ENCODE measurements around the gene ALG9. TPM values are rescaled to one million over a fixed set of nuclear protein-coding genes. Genes with fewer than 3 reads are reported as not detected.
"Not testable (repeated sequence)": the region's sequence is repeated elsewhere in the genome, so short reads cannot be mapped to it uniquely, and the experiment has no call there.

The ALG9 gene
- total RNA-seq, 4 donors from 2014 or later, result 26.2 to 74.3 (median 31.4) TPM

DNA sequence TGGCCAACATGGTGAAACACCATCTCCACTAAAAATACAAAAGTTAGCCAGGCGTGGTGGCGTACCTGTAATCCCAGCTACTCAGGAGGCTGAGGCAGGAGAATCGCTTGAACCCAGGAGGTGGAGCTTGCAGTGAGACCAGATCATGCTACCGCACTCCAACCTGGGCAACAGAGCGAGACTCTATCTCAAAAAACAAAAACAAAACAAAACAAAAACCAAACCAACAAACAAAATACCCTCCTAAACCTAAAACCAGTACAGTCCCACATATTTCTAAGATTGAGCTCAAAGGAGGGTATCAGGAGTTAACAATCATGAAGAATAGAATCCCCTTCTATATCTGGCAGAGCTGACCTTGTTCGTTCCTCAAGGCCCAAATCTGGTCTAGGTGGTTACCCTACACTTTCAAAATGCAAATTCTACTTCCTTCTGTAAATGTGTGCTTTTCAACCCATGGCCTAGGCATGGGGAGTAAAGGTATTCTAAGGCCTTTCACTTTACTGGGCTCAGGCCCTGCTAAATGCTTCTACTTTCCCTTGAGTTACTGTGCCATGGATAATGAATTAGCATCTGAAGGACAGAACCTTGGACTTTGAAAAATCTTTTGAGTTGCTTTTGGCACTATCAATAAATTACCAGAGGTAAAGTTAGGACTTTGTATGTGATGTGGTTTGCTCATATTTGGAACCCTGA, 94.8 kb downstream of the ALG9 start:
- Histone ChIP-seq H3K27me3 (no peaks in the 10 kb centered on the region), H3K4me1 (peaks cover 2% of the 10 kb centered on the region), H3K36me3 (no peaks in the 10 kb centered on the region), H3K4me3 (no peak overlapping the region), H3K9me3 (no peaks in the 10 kb centered on the region), H3K27ac (no peak overlapping the region)
- TF ChIP-seq POLR2A (IDR thresholded peaks at IDR 0.05), result no peak
- TF ChIP-seq, protein P1, sequence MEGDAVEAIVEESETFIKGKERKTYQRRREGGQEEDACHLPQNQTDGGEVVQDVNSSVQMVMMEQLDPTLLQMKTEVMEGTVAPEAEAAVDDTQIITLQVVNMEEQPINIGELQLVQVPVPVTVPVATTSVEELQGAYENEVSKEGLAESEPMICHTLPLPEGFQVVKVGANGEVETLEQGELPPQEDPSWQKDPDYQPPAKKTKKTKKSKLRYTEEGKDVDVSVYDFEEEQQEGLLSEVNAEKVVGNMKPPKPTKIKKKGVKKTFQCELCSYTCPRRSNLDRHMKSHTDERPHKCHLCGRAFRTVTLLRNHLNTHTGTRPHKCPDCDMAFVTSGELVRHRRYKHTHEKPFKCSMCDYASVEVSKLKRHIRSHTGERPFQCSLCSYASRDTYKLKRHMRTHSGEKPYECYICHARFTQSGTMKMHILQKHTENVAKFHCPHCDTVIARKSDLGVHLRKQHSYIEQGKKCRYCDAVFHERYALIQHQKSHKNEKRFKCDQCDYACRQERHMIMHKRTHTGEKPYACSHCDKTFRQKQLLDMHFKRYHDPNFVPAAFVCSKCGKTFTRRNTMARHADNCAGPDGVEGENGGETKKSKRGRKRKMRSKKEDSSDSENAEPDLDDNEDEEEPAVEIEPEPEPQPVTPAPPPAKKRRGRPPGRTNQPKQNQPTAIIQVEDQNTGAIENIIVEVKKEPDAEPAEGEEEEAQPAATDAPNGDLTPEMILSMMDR (IDR thresholded peaks at IDR 0.05), result no peak
- no peak for TF ChIP-seq EP300 (IDR thresholded peaks at IDR 0.05)
- no peak for TF ChIP-seq POLR2AphosphoS5 (IDR thresholded peaks at IDR 0.05)
- no peak for DNase-seq (ENCODE audit: low spot score in 2 of 2)
- WGBS, result 82% methylated on average over 6 of the region's 6 CpGs

DNA sequence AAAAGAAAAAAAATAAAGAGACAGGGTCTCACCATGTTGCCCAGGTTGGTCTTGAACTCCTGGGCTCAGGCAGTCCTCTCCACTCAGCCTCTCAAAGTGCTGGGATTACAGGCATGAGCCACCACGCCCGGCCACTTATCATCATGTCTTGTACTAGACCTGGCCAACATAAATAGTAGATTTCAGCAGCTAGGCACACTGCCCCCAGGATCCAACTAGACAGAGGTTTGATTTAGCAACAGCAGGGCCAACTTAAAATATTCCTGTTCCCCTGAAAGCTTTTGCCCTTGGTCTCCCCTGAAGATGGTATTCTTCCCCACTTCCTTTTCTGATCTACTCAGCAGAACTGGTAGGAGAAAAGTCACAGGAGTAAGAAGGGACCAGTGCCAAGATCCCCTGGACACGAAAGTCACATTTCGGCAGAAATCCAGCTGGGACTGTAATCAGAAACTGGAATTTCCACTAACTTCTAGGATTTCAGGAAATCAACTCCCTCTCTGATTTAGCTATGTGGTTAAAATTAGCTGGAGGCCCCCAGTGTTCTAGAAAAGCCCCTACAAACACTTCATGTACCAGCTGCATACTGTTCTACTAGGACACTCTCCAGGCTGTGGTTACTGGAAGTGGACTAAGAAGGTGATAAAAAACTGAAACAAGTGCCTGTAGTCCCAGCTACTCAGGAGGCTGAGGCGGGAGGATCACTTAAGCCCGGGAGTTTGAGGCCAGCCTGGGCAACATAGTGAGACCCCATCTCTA, 96.2 kb downstream of the ALG9 start:
- no peaks in the 10 kb centered on the region for H3K27me3 ChIP-seq
- H3K36me3 ChIP-seq, result no peaks in the 10 kb centered on the region
- no peaks in the 10 kb centered on the region for H3K9me3 ChIP-seq
- peaks cover 2% of the 10 kb centered on the region for H3K4me1 ChIP-seq
- TF ChIP-seq EP300 (IDR thresholded peaks at IDR 0.05) (no peak), POLR2A (IDR thresholded peaks at IDR 0.05) (no peak), POLR2AphosphoS5 (IDR thresholded peaks at IDR 0.05) (no peak)
- TF ChIP-seq, protein P1 (IDR thresholded peaks at IDR 0.05), result no peak
- WGBS, result 71% methylated on average over 6 of the region's 6 CpGs
- DNase-seq (ENCODE audit: low spot score in 2 of 2), result no peak
- H3K27ac ChIP-seq, result no peak overlapping the region
- no peak overlapping the region for H3K4me3 ChIP-seq

DNA sequence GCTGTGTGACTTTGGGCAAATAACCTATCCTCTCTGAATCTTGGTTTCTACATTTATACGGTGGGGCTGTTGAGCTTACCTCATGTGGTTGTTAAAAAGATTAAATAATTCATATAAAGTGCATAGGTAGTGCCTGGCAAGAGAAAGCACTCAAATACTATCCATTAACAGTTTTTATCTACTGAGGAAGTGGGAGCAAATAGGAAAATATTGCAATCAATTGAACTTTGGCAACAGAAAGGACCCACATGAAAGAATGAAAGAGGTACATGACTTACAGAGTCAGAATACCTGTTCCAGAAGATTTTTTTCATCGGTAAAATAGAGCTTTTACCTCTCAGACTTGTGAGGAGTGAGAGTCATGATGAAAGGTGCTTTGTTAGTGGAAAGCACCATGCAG, 98.8 kb downstream of the ALG9 start:
- no peak for TF ChIP-seq EP300 (IDR thresholded peaks at IDR 0.05)
- no peak for TF ChIP-seq POLR2AphosphoS5 (IDR thresholded peaks at IDR 0.05)
- TF ChIP-seq, protein P1 (IDR thresholded peaks at IDR 0.05), result no peak
- TF ChIP-seq POLR2A (IDR thresholded peaks at IDR 0.05), result no peak
- Histone ChIP-seq H3K27ac (no peak overlapping the region), H3K27me3 (no peaks in the 10 kb centered on the region), H3K36me3 (no peaks in the 10 kb centered on the region), H3K4me3 (no peak overlapping the region), H3K9me3 (no peaks in the 10 kb centered on the region), H3K4me1 (peaks cover 2% of the 10 kb centered on the region)
- WGBS, result 85% methylated on average over 2 of the region's 2 CpGs
- DNase-seq (ENCODE audit: low spot score in 2 of 2), result no peak

DNA sequence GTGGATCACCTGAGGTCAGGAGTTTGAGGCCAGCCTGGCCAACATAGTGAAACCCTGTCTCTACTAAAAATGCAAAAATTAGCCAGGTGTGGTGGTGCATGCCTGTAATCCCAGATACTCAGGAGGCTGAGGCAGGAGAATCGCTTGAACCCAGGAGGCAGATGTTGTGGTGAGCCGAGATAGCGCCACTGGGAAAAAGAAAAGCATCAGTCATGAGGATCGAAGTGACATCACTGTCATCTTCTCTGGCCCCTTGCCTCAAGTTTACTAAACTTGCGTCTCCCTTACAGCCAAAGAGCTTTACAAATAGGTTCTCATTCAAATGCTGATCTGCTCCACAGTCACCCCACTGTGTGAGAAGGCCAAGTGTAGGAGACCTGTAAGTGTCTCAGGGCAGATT, 100.2 kb downstream of the ALG9 start:
- WGBS, result 88% methylated on average over 5 of the region's 5 CpGs
- H3K4me1 ChIP-seq, result not testable (repeated sequence)

DNA sequence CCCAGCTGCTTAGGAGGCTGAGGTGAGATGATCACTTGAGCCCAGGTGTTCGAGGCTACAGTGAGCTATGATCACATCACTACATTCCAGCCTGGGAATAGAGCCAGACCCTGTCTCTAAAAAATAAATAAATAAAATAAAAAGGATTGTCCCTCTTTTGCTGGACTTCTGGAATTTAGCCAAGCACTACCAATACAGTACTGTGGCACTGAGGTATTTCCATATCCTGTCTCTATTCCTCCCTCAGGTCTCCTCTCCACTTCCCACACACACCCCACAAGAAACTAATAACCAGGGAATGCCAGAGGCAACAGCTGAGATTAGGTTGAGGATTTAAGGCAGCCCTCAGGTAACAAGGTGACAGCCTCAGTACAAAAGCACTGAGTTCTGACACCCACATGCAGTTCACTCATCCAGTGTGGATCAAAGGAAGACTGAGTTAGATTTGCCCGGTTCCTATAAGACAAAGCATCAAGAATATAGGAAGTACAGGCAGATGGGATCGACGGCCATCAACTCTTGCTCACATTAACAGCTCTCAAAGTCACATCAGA, 100.7 kb downstream of the ALG9 start:
- DNase-seq (ENCODE audit: low spot score in 2 of 2), result no peak
- no peak overlapping the region for H3K4me3 ChIP-seq
- no peaks in the 10 kb centered on the region for H3K9me3 ChIP-seq
- 80% methylated on average over 4 of the region's 4 CpGs for WGBS
- TF ChIP-seq EP300 (IDR thresholded peaks at IDR 0.05), result no peak
- TF ChIP-seq, protein P1 (IDR thresholded peaks at IDR 0.05), result no peak
- TF ChIP-seq POLR2A (IDR thresholded peaks at IDR 0.05), result no peak
- no peak for TF ChIP-seq POLR2AphosphoS5 (IDR thresholded peaks at IDR 0.05)
- no peaks in the 10 kb centered on the region for H3K27me3 ChIP-seq
- peaks cover 10% of the 10 kb centered on the region for H3K4me1 ChIP-seq
- H3K27ac ChIP-seq, result no peak overlapping the region
- no peaks in the 10 kb centered on the region for H3K36me3 ChIP-seq

More for the DNA sequence above, 100.2 kb downstream of the ALG9 start:
- H3K9me3 ChIP-seq; H3K27me3 ChIP-seq; H3K4me3 ChIP-seq; DNase-seq (ENCODE audit: low spot score in 2 of 2); H3K36me3 ChIP-seq; H3K27ac ChIP-seq: not testable (repeated sequence)
